Measurements from ENCODE around the gene MORN1.

DNA sequence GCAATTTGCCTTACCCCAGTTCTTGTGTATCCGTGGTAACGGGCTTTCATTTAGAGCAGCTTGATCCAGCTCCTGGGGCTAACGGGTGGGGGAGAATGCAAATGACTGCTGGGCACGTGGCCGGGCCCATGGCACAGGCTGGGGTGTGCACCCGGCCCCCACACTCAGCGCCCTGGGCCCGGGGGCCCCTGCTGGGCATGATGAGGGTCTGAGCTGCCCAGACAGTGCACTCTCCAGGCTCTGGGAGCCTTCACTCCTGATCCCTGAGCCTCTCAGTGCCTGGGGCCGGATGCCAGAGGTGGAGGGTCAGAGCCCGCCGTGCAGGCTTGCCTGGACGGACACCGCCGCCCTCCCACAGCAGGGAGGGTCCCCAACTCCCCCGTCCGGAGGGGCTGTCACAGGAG is 41.1 kb upstream of the MORN1 start:
- TF ChIP-seq, protein P1, sequence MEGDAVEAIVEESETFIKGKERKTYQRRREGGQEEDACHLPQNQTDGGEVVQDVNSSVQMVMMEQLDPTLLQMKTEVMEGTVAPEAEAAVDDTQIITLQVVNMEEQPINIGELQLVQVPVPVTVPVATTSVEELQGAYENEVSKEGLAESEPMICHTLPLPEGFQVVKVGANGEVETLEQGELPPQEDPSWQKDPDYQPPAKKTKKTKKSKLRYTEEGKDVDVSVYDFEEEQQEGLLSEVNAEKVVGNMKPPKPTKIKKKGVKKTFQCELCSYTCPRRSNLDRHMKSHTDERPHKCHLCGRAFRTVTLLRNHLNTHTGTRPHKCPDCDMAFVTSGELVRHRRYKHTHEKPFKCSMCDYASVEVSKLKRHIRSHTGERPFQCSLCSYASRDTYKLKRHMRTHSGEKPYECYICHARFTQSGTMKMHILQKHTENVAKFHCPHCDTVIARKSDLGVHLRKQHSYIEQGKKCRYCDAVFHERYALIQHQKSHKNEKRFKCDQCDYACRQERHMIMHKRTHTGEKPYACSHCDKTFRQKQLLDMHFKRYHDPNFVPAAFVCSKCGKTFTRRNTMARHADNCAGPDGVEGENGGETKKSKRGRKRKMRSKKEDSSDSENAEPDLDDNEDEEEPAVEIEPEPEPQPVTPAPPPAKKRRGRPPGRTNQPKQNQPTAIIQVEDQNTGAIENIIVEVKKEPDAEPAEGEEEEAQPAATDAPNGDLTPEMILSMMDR (IDR thresholded peaks at IDR 0.05), result no peak
- TF ChIP-seq POLR2A (IDR thresholded peaks at IDR 0.05), result no peak
